Smooth muscle cell (in vitro differentiated cells): ENCODE measurements around the gene IL1RAPL2. TPM values are rescaled to one million over a fixed set of nuclear protein-coding genes. Genes with fewer than 3 reads are reported as not detected.

ENCODE experiments used
- DNase-seq: peaks from one replicate; lab custom pipeline; 2025; ENCODE audit not compliant: unreplicated experiment; lab: John Stamatoyannopoulos, UW
- H2AFZ ChIP-seq: fragments of 200-600 bp; sonication (generic); 2 replicates; pipeline ENCODE4 v1.6.0; 2016; ENCODE audit warnings: antibody characterized with exemption, low read depth, mild to moderate bottlenecking
- H3F3A ChIP-seq: fragments of 200-600 bp; sonication (generic); 2 replicates; pipeline ENCODE4 v1.6.0; 2017; ENCODE audit warnings: antibody characterized with exemption, low read depth
- H3K27ac ChIP-seq: fragments of 200-600 bp; sonication (generic); 2 replicates; pipeline ENCODE4 v1.5.1; 2016; ENCODE audit warnings: low read depth, mild to moderate bottlenecking
- H3K27me3 ChIP-seq: fragments of 200-600 bp; sonication (generic); 2 replicates; pipeline ENCODE4 v1.6.1; 2016; ENCODE audit warnings: low read depth, mild to moderate bottlenecking
- H3K36me3 ChIP-seq: fragments of 200-600 bp; sonication (generic); 2 replicates; pipeline ENCODE4 v1.5.1; 2016; ENCODE audit warnings: low read depth
- H3K4me1 ChIP-seq: fragments of 200-600 bp; sonication (generic); 2 replicates; pipeline ENCODE4 v1.5.1; 2016; ENCODE audit warnings: low read depth
- H3K4me2 ChIP-seq: fragments of 200-600 bp; sonication (generic); 2 replicates; pipeline ENCODE4 v1.6.0; 2016; ENCODE audit warnings: mild to moderate bottlenecking
- H3K4me3 ChIP-seq: fragments of 200-600 bp; sonication (generic); 2 replicates; pipeline ENCODE4 v1.5.1; 2016; ENCODE audit warnings: mild to moderate bottlenecking
- H3K79me2 ChIP-seq: fragments of 200-600 bp; sonication (generic); 2 replicates; pipeline ENCODE4 v1.6.0; 2016; ENCODE audit warnings: low read depth, mild to moderate bottlenecking
- H3K9ac ChIP-seq: fragments of 200-600 bp; sonication (generic); 2 replicates; pipeline ENCODE4 v1.6.0; 2016; ENCODE audit warnings: low read depth
- H3K9me3 ChIP-seq: fragments of 200-600 bp; sonication (generic); replicated peaks from 2 replicates; pipeline ENCODE4 v1.5.1; 2016; ENCODE audit warnings: low read depth
- H4K20me1 ChIP-seq: fragments of 200-600 bp; sonication (generic); 2 replicates; pipeline ENCODE4 v1.6.0; 2016; ENCODE audit warnings: low read depth
- CTCF ChIP-seq: fragments of 200-600 bp; sonication (generic); IDR thresholded peaks from 2 replicates; pipeline ENCODE4 v1.5.1; 2017; ENCODE audit warnings: borderline replicate concordance, mild to moderate bottlenecking, antibody characterized with exemption; ENCODE audit not compliant: insufficient read depth, poor library complexity, severe bottlenecking
- WGBS: methylation state at CpG from one replicate; pipeline ENCODE4 v1.1.7; 2016; ENCODE audit warnings: low lambda C conversion rate; 5-methylcytosine and 5-hydroxymethylcytosine counted together
- polyA plus RNA-seq: library from polyadenylated mRNA; unstranded; fragments of >200 nt; fragmentation: Nextera tagmentation; extraction: Ambion mirVana; gene quantifications from 2 replicates; pipeline ENCODE4 v1.2.1, GENCODE V29; 2016
- total RNA-seq: library from RNA; depleted of rRNA; stranded (reverse); fragments of >200 nt; gene quantifications from 2 replicates; pipeline ENCODE4 v1.2.3, GENCODE V29; 2014

Gene IL1RAPL2
- total and polyA plus RNA-seq, 2 experiments from 2014 or later, result not detected

- H3K4me2 ChIP-seq, result no peak overlapping the region
- no peaks in the 10 kb centered on the region for H3K27me3 ChIP-seq
- TF ChIP-seq CTCF, result no peak
- H3K36me3 ChIP-seq, result no peaks in the 10 kb centered on the region
- no peaks in the 10 kb centered on the region for H3F3A ChIP-seq
- 75% methylated on average over 2 of the region's 2 CpGs for WGBS
- H4K20me1 ChIP-seq, result no peaks in the 10 kb centered on the region
- H3K27ac ChIP-seq, result no peak overlapping the region
- H3K9me3 ChIP-seq, result no peaks in the 10 kb centered on the region
- H3K79me2 ChIP-seq, result no peaks in the 10 kb centered on the region
- H3K4me1 ChIP-seq, result no peaks in the 10 kb centered on the region
- no peak overlapping the region for H3K4me3 ChIP-seq
- H3K9ac ChIP-seq, result no peak overlapping the region
- no peak overlapping the region for H2AFZ ChIP-seq
- no peak for DNase-seq
Measured at GRCh38 chrX:105274091-105274490, 708.1 kb downstream of the IL1RAPL2 start.

- no peaks in the 10 kb centered on the region for H3K36me3 ChIP-seq
- H3K27me3 ChIP-seq, result no peaks in the 10 kb centered on the region
- no peak for TF ChIP-seq CTCF
- H3F3A ChIP-seq, result no peaks in the 10 kb centered on the region
- H3K9ac ChIP-seq, result no peak overlapping the region
- no peak overlapping the region for H3K4me2 ChIP-seq
- H3K4me1 ChIP-seq, result no peaks in the 10 kb centered on the region
- no peak for DNase-seq
- H4K20me1 ChIP-seq, result no peaks in the 10 kb centered on the region
- no peak overlapping the region for H3K27ac ChIP-seq
- 67% methylated on average over 1 of the region's 1 CpG for WGBS
- no peaks in the 10 kb centered on the region for H3K9me3 ChIP-seq
- no peak overlapping the region for H2AFZ ChIP-seq
- H3K79me2 ChIP-seq, result no peaks in the 10 kb centered on the region
- no peak overlapping the region for H3K4me3 ChIP-seq
Measured at GRCh38 chrX:105277132-105277531, 711.1 kb downstream of the IL1RAPL2 start.

GRCh38 chrX:105282077-105282476 is 716.1 kb downstream of the IL1RAPL2 start:
- H4K20me1 ChIP-seq, result no peaks in the 10 kb centered on the region
- 96% methylated on average over 1 of the region's 1 CpG for WGBS

More at GRCh38 chrX:105282077-105282476, 716.1 kb downstream of the IL1RAPL2 start:
- no peak for DNase-seq
- Histone ChIP-seq H3K36me3 (no peaks in the 10 kb centered on the region), H3K4me2 (no peak overlapping the region), H3F3A (no peaks in the 10 kb centered on the region), H2AFZ (no peak overlapping the region), H3K79me2 (no peaks in the 10 kb centered on the region), H3K9ac (no peak overlapping the region), H3K27ac (no peak overlapping the region), H3K27me3 (no peaks in the 10 kb centered on the region), H3K4me3 (no peak overlapping the region), H3K9me3 (no peaks in the 10 kb centered on the region), H3K4me1 (no peaks in the 10 kb centered on the region)
- no peak for TF ChIP-seq CTCF
